Mesothelial cell of epicardium (in vitro differentiated cells): Measurements from ENCODE around the gene ATF6B. TPM values are rescaled to one million over a fixed set of nuclear protein-coding genes. Genes with fewer than 3 reads are reported as not detected.
"Not testable (repeated sequence)": the region's sequence is repeated elsewhere in the genome, so short reads cannot be mapped to it uniquely, and the experiment has no call there.

Experiments used
- DNase-seq, 2 experiments: peaks; one replicate each; pipeline ENCODE4 v3.0.0; 2021; ENCODE audit warnings: low spot score in 2 of 2; ENCODE audit not compliant: unreplicated experiment in 2 of 2
- H3K27ac Mint-ChIP-seq: 2 replicates; pipeline ENCODE4 v1.8.0; 2021; ENCODE audit warnings: mixed read lengths
- H3K27me3 Mint-ChIP-seq: 2 replicates; pipeline ENCODE4 v1.8.0; 2021; ENCODE audit warnings: low read depth, mixed read lengths
- H3K36me3 Mint-ChIP-seq: 2 replicates; pipeline ENCODE4 v1.8.0; 2021; ENCODE audit warnings: mixed read lengths
- H3K4me1 Mint-ChIP-seq: 2 replicates; pipeline ENCODE4 v1.8.0; 2021; ENCODE audit warnings: mixed read lengths
- H3K4me3 Mint-ChIP-seq: 2 replicates; pipeline ENCODE4 v1.8.0; 2021; ENCODE audit warnings: mild to moderate bottlenecking, moderate library complexity, mixed read lengths
- H3K9me3 Mint-ChIP-seq: 2 replicates; pipeline ENCODE4 v1.8.0; 2021; ENCODE audit warnings: mixed read lengths
- microRNA-seq: library from miRNA; unstranded; fragments of <30 nt; microRNA quantifications from one replicate; pipeline ENCODE4 v1.2.0, GENCODE V29; 2021; ENCODE audit warnings: inconsistent platforms, mixed read lengths
- total RNA-seq: library from RNA; stranded (reverse); gene quantifications from 3 replicates; pipeline ENCODE4 v1.2.1, GENCODE V29; 2021
- TF ChIP-seq, protein P1 (sequence below): fragments of 200-600 bp; sonication (generic); IDR thresholded peaks from one replicate; pipeline ENCODE4 v1.5.0; 2021; ENCODE audit warnings: antibody characterized with exemption; ENCODE audit not compliant: unreplicated experiment

Gene ATF6B
- total RNA-seq, 1 donor from 2014 or later: 96.3 TPM

- Mint-ChIP-seq H3K27me3 (no peaks in the 10 kb centered on the region), H3K4me1 (peaks cover 21% of the 10 kb centered on the region), H3K36me3 (no peaks in the 10 kb centered on the region), H3K27ac (no peak overlapping the region), H3K9me3 (no peaks in the 10 kb centered on the region), H3K4me3 (no peak overlapping the region)
- no peak for DNase-seq
- TF ChIP-seq, protein P1, sequence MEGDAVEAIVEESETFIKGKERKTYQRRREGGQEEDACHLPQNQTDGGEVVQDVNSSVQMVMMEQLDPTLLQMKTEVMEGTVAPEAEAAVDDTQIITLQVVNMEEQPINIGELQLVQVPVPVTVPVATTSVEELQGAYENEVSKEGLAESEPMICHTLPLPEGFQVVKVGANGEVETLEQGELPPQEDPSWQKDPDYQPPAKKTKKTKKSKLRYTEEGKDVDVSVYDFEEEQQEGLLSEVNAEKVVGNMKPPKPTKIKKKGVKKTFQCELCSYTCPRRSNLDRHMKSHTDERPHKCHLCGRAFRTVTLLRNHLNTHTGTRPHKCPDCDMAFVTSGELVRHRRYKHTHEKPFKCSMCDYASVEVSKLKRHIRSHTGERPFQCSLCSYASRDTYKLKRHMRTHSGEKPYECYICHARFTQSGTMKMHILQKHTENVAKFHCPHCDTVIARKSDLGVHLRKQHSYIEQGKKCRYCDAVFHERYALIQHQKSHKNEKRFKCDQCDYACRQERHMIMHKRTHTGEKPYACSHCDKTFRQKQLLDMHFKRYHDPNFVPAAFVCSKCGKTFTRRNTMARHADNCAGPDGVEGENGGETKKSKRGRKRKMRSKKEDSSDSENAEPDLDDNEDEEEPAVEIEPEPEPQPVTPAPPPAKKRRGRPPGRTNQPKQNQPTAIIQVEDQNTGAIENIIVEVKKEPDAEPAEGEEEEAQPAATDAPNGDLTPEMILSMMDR: no peak
Measured at GRCh38 chr6:32070814-32071543, 57.1 kb downstream of the ATF6B start.

DNA sequence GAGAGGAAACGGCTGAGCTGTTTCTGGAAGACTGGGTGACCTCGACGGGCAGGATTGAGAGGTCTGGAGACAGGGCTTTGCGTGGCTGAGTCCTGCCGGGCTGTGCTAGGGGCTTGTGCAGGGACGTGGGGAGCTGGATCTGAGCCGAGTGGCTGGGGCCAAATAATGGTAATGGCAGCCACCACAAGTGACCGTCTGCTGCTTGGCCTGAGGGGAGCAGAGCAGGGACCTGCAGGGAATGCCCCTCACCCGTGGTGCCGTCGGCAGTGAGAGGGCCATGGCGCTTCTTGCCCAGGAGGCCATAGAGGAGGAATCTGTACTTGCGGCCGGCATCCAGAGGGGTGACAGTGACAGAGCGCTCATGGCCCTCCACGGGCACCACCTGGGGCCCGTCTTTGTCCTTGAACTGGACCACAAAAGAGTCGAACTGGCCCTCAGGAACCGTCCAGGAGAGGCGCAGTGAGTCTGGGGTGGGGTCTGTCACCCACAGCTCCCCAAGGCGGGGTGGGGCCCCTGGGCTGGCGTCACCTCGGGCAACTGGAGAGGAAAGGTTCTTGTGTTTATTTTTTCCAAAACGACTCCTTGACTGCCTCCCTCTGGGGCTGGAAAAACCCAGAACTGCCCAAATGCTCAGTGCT is 58.0 kb downstream of the ATF6B start:
- Mint-ChIP-seq H3K4me3 (no peak overlapping the region), H3K27me3 (no peaks in the 10 kb centered on the region), H3K4me1 (peaks cover 12% of the 10 kb centered on the region), H3K36me3 (no peaks in the 10 kb centered on the region), H3K9me3 (no peaks in the 10 kb centered on the region), H3K27ac (no peak overlapping the region)
- TF ChIP-seq, protein P1: no peak
- DNase-seq: no peak

DNA sequence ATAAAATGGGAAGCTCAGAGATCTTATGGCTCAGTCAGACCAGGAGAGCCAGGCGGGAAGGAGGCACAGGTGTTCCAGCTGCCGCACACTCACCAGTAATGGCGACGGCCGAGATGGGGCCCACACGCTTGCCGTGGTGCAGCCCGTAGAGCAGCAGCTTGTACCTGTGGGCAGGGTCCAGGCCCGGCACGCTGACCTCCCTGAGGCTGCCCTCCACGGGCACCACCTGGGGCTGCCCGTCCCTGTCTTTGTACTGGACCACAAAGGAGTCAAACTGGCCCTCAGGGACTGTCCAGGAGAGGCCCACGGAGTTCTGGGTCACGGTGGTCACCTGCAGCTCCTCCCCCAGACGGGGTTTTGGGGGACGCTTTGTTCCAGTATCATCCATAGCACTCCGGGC is 58.6 kb downstream of the ATF6B start:
- no peak overlapping the region for H3K4me3 Mint-ChIP-seq
- no peak for DNase-seq
- no peaks in the 10 kb centered on the region for H3K9me3 Mint-ChIP-seq
- H3K4me1 Mint-ChIP-seq: peaks cover 9% of the 10 kb centered on the region
- no peaks in the 10 kb centered on the region for H3K36me3 Mint-ChIP-seq
- H3K27ac Mint-ChIP-seq: no peak overlapping the region
- no peaks in the 10 kb centered on the region for H3K27me3 Mint-ChIP-seq
- TF ChIP-seq, protein P1: no peak

- Mint-ChIP-seq H3K9me3 (no peaks in the 10 kb centered on the region), H3K4me3 (no peak overlapping the region), H3K27me3 (no peaks in the 10 kb centered on the region), H3K4me1 (peaks cover 9% of the 10 kb centered on the region), H3K36me3 (no peaks in the 10 kb centered on the region), H3K27ac (no peak overlapping the region)
- TF ChIP-seq, protein P1: no peak
- DNase-seq: no peak
Measured at GRCh38 chr6:32068867-32069266, 59.2 kb downstream of the ATF6B start.

DNA sequence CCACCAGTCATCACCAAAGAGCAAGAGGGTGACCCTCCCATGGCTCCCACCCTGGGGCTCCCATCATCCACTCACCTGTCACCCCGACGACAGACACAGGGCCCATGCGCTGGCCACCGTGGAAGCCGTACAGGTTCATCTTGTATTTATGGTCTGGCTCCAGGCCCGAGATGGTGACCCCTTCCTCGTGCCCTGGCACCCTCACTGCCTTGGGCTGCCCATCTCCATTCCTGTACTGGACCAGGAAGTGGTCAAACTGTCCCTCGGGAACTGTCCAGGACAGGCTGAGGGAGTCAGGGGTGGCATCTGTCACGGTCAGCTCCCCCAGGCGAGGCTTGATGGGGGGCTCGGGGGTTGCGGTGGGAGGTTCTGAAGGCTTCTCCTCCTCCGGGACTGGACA is 59.7 kb downstream of the ATF6B start:
- not testable (repeated sequence) for H3K27ac Mint-ChIP-seq, H3K4me3 Mint-ChIP-seq, H3K27me3 Mint-ChIP-seq, H3K4me1 Mint-ChIP-seq, H3K9me3 Mint-ChIP-seq, DNase-seq, H3K36me3 Mint-ChIP-seq

- H3K9me3 Mint-ChIP-seq, H3K4me3 Mint-ChIP-seq, H3K4me1 Mint-ChIP-seq, H3K27ac Mint-ChIP-seq, H3K36me3 Mint-ChIP-seq, H3K27me3 Mint-ChIP-seq, DNase-seq: not testable (repeated sequence)
Measured at GRCh38 chr6:32067521-32067920, 60.5 kb downstream of the ATF6B start.

Small RNA genes lying within 50 kb of the gene (microRNA-seq; reads per million reads assigned to microRNA genes)
- gene MIR6721: 7.0 reads per million, percentile 26 among the genes with 10 or more reads in this experiment

Other genes starting within 250 kb of the ATF6B start
- 0.40 to 0.94 TPM (median 0.66 TPM) in 3 replicates for gene SLC44A4, start 249.2 kb downstream of the ATF6B start, total RNA-seq
- 127 to 135 TPM (median 129 TPM) in 3 replicates for gene EHMT2, start 230.5 kb downstream of the ATF6B start, total RNA-seq
- 35.3 to 37.1 TPM (median 35.9 TPM) in 3 replicates for gene ZBTB12, start 226.2 kb downstream of the ATF6B start, total RNA-seq
- 1.6 to 2.9 TPM (median 2.7 TPM) in 3 replicates for gene C2, start 200.5 kb downstream of the ATF6B start, total RNA-seq
- 1.4 to 2.4 TPM (median 1.8 TPM) in 3 replicates for gene CFB, start 182.2 kb downstream of the ATF6B start, total RNA-seq
- 55.5 to 60.0 TPM (median 59.8 TPM) in 3 replicates for gene NELFE, start 169.3 kb downstream of the ATF6B start, total RNA-seq
- gene SKIC2, start 169.1 kb downstream of the ATF6B start, total RNA-seq: 78.6 to 84.3 TPM (median 82.0 TPM) in 3 replicates
- gene DXO, start 156.1 kb downstream of the ATF6B start, total RNA-seq: 25.2 to 28.1 TPM (median 26.1 TPM) in 3 replicates
- 12.0 to 15.3 TPM (median 12.3 TPM) in 3 replicates for gene C4A, start 146.2 kb downstream of the ATF6B start, total RNA-seq
- 10.4 to 12.5 TPM (median 11.5 TPM) in 3 replicates for gene C4B, start 113.5 kb downstream of the ATF6B start, total RNA-seq
- gene CYP21A2, start 89.8 kb downstream of the ATF6B start, total RNA-seq: 0.58 to 1.2 TPM (median 0.91 TPM) in 3 replicates
- gene TNXB, start 18.9 kb downstream of the ATF6B start, total RNA-seq: 10.8 to 13.9 TPM (median 13.6 TPM) in 3 replicates
- gene FKBPL, start 2.0 kb upstream of the ATF6B start, total RNA-seq: 5.4 to 6.0 TPM (median 6.0 TPM) in 3 replicates
- 3.0 to 4.5 TPM (median 3.4 TPM) in 3 replicates for gene PRRT1, start 23.7 kb upstream of the ATF6B start, total RNA-seq
- gene PPT2, start 25.9 kb upstream of the ATF6B start, total RNA-seq: 49.3 to 58.6 TPM (median 51.5 TPM) in 3 replicates
- 45.7 to 48.3 TPM (median 45.7 TPM) in 3 replicates for gene EGFL8, start 36.3 kb upstream of the ATF6B start, total RNA-seq
- 63.2 to 69.0 TPM (median 64.6 TPM) in 3 replicates for gene AGPAT1, start 47.8 kb upstream of the ATF6B start, total RNA-seq
- 60.7 to 62.8 TPM (median 62.1 TPM) in 3 replicates for gene RNF5, start 50.2 kb upstream of the ATF6B start, total RNA-seq
- 23.7 to 28.1 TPM (median 27.5 TPM) in 3 replicates for gene AGER, start 56.0 kb upstream of the ATF6B start, total RNA-seq
- gene PBX2, start 62.0 kb upstream of the ATF6B start, total RNA-seq: 236 to 250 TPM (median 246 TPM) in 3 replicates
- 7.6 to 10.1 TPM (median 8.6 TPM) in 3 replicates for gene GPSM3, start 64.4 kb upstream of the ATF6B start, total RNA-seq
- gene NOTCH4, start 95.8 kb upstream of the ATF6B start, total RNA-seq: 2.3 to 2.6 TPM (median 2.5 TPM) in 3 replicates
- not detected in 3 replicates for gene TSBP1, start 243.7 kb upstream of the ATF6B start, total RNA-seq